HG03342 (cell line): ENCODE results near the gene RASD2.

Source experiments
- ATAC-seq: cut with Tn5 transposase; IDR thresholded peaks from one replicate; pipeline ENCODE4 v1.9.1; 2021; ENCODE audit warnings: mild to moderate bottlenecking, moderate library complexity; ENCODE audit not compliant: unreplicated experiment

Gene RASD2

GRCh38 chr22:35517769-35518530 is 22.7 kb upstream of the RASD2 start:
- no peak for ATAC-seq

- no peak for ATAC-seq
Measured at GRCh38 chr22:35518811-35519210, 21.8 kb upstream of the RASD2 start.

GRCh38 chr22:35519306-35520000 is 21.2 kb upstream of the RASD2 start:
- no peak for ATAC-seq

GRCh38 chr22:35521358-35522224 is 19.0 kb upstream of the RASD2 start:
- no peak for ATAC-seq

GRCh38 chr22:35522225-35523149 is 18.1 kb upstream of the RASD2 start:
- no peak for ATAC-seq

GRCh38 chr22:35523167-35523947 is 17.3 kb upstream of the RASD2 start:
- ATAC-seq, result no peak

- ATAC-seq, result no peak
Measured at GRCh38 chr22:35524966-35525686, 15.5 kb upstream of the RASD2 start.

GRCh38 chr22:35525687-35526332 is 14.8 kb upstream of the RASD2 start:
- ATAC-seq, result no peak

- ATAC-seq, result no peak
Measured at GRCh38 chr22:35526333-35526979, 14.2 kb upstream of the RASD2 start.

- ATAC-seq, result no peak
Measured at GRCh38 chr22:35528927-35529326, 11.7 kb upstream of the RASD2 start.

GRCh38 chr22:35530700-35531099 is 9.9 kb upstream of the RASD2 start:
- ATAC-seq, result no peak

GRCh38 chr22:35531202-35531601 is 9.4 kb upstream of the RASD2 start:
- ATAC-seq, result no peak

- no peak for ATAC-seq
Measured at GRCh38 chr22:35531676-35532075, 9.0 kb upstream of the RASD2 start.

- no peak for ATAC-seq
Measured at GRCh38 chr22:35533365-35534029, 7.1 kb upstream of the RASD2 start.

GRCh38 chr22:35534091-35534490 is 6.5 kb upstream of the RASD2 start:
- no peak for ATAC-seq

GRCh38 chr22:35537232-35537631 is 3.4 kb upstream of the RASD2 start:
- ATAC-seq, result no peak

GRCh38 chr22:35538801-35539321 is 1.8 kb upstream of the RASD2 start:
- ATAC-seq, result no peak
